GM19351 (cell line): Measurements from ENCODE around the gene CHST6.
"Not testable (repeated sequence)": the region's sequence is repeated elsewhere in the genome, so short reads cannot be mapped to it uniquely, and the experiment has no call there.

Experiments used
- ATAC-seq: cut with Tn5 transposase; IDR thresholded peaks from one replicate; pipeline ENCODE4 v1.9.1; 2021; ENCODE audit warnings: mild to moderate bottlenecking, moderate library complexity; ENCODE audit not compliant: unreplicated experiment

Gene CHST6

DNA sequence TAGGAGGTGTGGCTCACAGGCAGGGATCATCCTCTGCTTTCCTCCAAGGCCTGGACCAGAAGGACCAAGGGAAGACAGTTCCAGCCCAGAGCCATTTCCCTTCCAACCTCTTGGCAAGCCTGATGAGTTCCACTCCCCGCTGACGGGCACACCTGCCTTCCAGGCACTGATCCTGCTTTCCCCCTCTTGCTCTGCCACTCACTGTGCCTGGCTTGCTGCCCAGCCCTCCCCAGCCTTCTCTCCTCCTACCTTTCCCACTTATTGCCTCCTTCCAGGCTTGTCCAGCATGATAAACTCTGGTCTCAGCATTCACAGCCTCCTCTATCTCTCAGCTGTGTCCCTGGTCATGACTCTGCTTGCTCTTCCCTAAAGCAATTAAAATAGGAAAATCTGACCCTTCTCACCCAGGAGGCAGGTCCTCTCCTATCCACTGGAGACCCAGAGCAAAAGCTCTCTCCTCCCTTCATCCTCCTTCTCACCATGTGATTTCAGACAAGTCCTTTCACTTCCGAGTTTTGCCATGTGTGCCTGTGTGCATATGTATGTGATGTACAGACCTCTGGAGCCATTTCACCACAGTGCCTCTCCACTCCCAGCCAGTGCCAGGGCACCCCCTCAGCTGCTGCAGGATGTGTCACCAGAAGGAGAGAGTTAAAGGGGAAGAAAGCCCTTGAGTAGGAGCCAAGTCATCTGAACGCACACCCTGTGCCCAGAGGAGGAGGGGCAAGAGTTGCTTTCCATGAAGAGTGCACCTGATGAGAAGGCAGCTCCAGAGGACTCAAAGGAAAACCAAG is 17.4 kb downstream of the CHST6 start:
- ATAC-seq = no peak

DNA sequence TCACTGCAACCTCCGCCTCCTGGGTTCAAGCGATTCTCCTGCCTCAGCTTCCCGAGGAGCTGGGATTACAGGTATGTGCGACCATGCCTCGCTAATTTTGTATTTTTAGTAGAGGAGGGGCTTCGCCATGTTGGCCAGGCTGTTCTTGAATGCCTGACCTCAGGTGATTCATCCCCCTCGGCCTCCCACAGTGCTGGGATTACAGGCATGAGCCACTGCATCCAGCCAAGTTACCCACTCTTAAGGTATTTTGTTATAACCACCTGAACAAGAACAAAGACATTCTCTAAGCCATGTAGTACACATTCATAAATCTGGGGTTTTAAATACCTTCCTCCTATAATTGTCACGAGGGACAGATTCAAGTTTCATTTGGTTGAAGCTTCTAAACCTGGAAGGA is 18.4 kb downstream of the CHST6 start:
- ATAC-seq = no peak

DNA sequence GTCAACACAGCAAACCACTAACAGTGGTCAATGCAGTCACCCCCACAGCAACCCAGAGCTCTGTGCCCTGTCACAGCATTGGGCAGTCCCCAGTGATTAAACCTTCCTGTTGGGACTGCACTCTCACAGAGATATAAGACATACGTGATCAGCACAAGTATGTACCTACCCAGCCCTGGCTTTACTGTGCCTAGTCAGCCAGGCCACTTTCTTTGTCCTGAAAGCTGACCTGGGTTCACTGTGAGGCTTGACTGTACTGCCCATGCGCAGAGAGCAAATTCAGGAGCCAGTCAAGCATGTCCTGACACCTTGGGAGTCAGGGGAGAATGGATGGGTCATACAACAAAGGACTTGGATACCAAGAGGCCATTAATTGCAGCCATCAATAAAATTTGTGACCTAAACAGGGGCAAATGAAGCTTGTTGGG is 19.8 kb downstream of the CHST6 start:
- no peak for ATAC-seq

DNA sequence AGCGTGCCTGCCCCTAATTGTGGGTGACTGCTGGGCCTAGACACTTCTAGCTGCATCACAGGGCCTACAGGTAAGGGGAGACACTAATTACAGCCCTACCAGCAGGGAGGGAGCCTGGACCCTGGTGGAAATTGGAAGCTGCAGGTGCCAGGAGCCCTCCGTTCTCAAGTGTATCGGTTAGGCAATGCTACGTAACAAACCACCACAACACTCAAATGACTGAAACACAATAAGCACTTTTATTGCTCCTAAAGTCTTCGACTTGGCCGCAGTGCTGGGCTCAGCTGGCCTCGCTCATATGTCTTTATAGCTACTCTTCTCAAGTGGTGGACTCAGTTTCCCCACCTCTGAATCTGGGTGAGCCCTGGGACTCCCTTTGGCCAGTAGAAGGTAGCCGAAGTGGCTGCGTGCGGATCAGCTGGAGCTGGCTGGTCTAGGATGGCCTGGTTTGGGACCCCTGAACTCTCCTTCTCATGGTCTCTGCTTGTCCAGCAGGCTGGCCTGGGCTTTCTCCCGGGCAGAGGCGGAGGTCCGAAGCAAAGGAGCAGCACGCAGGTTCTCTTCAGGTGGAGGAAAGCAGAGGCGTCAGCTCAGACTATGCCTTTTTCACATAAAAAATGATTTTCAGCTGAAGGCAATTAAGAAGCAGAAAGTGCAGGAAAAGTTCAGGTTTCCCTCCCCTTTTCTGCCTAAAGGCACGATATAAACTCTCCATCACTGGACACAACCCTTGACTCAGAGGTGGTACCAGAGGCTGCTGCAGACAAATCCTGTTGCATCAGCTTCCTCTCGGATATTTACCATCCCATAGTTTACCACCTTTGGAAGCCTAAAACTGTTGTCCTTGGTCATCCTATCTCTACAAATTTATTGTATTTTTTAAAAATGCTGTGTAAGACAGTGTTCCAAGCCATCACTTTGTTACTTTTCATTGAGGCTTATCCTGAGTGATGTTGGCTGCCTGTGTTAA is 22.0 kb downstream of the CHST6 start:
- no peak for ATAC-seq

DNA sequence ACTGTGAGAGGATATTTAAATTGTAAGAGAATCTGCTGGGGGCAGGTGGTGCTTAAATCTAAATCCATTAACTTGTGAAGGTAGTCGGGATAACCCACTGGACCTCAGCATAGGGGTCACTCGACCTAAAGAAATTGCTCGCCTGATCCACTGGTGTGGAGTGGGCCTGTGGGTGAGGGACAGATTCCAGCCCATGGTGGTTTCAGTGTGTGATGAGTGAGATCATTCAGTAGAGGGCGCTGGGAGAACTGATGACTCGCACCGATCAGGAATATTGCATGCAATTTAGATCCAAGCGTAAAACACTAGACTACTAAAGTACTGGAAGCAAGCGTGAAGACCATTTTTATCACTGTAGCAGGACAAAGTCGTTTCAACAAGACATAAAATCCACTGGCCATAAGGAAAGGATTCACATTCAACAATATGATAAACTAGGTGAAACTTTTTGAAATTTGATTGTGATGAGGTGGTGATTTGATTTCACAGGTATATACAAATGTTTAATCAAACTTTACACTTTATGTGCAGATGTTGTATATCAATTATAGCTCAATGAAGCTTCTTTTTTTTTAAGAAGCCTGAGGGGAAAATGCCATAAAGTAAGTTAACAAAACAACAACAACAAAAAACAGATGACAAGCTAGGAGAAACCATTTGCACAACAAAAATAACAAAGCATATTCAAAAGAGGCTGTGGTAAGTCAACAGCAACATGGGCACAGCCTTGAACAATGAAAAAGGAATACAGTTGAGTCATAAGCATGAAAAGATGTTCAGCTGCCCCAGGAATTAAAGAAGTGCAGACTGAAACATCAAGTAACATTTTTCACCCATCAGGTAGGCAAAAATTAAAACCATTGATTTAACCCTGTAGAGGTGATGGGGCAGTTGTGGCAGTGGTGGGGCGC is 23.3 kb downstream of the CHST6 start:
- ATAC-seq = peak; percentile 79

DNA sequence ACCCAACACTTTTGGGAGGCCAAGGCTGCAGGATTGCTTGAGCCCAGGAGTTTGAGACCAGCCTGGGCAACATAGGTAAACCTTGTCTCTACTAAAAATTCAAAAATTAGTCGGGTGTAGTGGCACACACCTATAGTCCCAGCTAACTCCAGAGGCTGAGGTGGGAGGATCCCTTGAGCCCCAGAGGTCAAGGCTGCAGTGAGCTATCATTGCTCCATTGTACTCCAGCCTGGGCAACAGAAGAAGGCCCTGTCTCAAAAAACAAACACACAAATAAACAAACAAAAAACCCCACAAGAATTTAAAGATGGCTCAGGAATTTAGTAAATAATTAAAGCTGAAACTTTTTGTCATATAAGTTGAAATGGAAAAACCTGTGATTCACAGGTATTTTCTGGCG is 28.5 kb downstream of the CHST6 start:
- no peak for ATAC-seq

DNA sequence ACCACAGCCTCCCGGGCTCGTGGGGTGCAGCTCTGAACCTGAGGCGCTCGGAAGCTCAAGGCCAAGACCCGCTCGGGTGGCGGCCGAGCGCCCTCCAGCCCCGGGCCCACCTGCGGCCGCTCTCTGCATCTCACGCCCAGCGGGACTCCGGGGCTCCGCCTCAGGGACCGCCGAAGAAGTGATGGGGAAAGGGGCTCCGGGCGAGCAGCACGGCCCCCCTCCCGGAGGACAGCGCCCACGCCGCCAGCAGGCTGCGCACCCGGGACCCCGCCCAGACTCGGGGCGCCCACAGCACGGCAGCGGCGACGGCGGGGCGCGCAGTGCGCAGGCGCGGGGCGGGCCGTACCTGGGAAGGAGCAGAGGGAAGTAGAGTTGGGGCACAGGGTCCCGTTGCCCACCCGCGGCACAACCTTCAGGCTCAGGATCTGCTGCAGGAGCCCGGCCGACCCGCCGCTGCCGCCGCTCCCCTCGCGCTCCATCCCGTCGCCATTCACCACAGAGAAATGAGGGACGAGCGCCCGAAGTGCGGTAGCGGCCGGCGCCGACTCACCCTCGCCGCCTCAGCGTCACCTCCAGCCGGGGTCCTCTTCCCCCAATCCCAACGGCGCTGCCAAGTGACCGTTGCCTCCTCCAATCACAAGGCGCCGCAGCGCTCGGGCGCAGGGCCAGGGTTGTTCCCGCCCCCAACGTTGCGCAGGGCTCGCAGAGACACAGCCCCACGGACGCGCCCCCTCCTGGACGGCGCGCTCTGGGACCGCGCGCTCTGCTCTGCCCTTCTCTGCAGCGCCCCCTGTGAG is 30.9 kb downstream of the CHST6 start, which contains the start of gene TMEM170A:
Gene TMEM170A (minus strand): TSS at position 568 of the 797 bp plus-strand sequence. CDS start 89 bp downstream, at position 479.
- ATAC-seq = peak; percentile 84

DNA sequence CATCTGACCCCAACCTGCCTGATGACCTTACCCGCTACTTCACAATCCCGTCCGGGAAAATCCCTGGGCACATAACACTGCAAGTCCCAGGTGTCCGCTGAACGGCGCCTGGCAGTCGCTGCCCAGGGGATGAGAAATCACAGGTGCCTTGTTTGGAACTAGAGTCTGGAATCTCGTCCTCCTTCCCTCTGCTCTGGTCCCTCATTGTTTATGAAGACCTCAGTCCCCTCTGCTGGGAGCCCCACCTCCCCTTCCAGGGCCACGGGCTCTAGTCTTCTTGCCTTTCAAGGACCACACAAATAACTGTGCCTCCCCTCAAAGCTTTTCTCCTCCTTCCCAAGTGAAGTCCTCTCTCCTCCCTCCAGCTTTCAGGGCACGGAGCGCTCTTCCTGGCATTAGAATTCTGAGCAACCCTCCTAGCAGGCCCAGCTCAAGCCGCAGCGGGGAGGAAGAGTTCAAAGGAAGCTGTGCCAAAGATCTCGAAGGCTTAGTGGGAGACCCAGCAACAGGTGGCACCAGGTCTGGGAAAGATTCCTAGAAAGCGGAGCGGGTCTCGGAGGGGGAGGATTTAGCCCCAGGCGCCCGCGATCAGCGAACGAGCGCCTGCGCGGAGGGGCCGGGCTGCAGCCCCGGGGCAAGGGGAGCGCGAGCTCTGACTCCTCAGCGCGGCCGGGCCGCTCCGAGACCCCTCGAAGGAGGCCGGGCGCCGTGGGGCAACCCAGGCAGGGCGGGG is 31.7 kb downstream of the CHST6 start:
- peak; percentile 10 for ATAC-seq

DNA sequence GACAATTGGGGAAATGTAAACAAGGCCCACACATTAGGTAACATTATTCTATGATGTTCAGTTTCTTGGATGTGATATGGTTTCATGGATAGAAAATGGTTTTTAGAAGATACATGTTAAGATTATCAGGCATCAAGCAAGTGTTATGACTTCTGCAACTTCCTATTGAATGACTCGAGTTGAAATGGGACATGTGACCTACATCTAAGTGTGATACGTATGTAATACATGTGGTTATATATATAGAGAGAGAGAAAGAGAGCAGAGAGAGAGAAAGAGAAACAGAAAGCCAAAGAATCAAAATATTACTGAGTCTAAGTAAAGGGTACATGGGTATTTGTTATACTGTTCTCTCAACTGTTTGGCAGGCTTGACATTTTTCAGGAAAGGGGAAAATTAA is 32.4 kb downstream of the CHST6 start:
- ATAC-seq = peak; percentile 26

DNA sequence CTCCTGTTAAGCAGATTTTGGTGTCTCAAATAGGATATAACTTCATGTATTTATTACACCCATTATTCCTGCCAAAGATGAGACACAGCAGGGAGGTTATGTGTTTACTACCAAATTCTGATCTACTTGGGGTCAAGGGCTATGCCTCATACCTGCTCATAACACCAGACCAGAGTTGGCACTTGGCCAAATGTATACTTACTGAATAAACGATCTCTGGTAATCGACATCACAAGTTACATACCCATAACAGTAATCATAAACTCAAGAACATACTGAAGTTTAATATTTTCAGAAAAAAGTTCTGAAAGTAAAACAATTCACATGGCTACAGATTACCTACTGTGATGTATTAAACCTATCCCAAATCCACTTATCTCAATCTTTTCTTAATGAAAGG is 33.7 kb downstream of the CHST6 start:
- ATAC-seq = no peak

DNA sequence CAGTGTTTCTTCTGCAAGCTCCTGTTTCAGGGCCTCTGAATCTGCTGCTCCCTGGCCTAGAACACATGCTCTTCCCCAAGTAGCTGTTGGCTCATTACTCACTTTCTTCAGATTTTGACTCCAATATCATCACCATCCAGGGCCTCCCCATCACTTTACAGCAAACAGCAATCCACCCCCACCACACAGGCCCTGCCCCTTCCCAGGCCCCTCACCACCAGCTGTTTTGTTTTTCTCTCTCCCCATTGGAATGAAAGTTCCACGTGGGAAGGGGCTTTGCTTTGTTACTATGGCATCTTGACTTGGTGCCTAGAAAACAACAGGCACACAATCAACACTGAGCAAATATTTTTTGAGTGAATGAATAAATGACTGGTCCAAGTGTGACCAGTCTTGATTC is 34.8 kb downstream of the CHST6 start:
- no peak for ATAC-seq

DNA sequence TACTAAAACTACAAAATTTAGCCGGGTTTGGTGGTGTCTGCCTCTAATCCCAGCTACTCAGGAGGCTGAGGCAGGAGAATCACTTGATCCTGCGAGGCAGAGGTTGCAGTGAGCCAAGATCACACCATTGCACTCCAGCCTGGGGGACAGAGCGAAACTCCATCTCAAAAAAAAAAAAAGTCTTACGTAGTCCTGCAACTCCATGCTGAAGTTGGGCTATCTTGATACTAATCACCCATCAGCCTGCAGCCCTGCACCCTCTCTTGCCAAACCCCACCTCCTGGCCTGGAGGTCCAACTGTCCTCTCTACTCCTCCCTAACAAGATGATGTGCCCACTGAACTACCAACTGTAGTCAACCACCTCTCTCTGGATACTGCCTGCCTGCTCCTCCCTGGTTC is 35.5 kb downstream of the CHST6 start:
- ATAC-seq = no peak

DNA sequence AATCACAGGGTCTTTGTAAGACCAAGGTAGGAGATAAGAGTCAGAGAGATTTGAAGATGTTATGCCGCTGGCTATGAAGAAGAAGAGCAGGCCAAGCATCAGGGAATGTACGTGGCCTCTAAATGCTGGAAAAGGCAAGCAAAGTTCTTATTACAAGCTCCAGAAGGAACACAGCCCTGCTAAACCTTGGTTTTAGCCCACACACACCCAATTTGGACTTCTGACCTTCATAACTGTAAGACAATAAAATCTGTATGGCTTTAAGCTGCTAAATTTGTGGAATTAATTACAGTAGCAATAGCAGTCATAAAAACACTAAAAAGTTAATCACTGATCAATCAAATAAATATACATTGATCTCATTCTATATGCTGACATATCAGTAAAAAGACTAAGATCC is 36.8 kb downstream of the CHST6 start:
- no peak for ATAC-seq

DNA sequence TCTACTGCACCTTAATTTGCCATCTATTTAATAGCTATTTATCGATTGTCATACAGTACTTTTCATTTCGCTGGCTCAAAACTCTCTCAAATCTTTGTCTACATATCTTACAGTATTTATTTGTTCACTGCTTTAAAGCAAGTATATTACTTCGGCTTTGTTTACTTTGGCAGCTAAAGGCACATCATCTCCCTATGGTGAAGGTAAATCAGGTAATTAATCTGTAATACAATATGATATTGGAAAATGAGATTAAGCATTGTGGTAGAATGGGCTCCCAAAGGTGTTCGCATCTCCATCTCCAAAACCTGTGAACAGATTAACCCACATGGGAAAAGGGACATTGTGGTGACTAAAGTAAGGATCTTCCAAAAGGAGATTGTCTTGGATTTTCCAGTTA is 37.2 kb downstream of the CHST6 start:
- ATAC-seq = no peak

DNA sequence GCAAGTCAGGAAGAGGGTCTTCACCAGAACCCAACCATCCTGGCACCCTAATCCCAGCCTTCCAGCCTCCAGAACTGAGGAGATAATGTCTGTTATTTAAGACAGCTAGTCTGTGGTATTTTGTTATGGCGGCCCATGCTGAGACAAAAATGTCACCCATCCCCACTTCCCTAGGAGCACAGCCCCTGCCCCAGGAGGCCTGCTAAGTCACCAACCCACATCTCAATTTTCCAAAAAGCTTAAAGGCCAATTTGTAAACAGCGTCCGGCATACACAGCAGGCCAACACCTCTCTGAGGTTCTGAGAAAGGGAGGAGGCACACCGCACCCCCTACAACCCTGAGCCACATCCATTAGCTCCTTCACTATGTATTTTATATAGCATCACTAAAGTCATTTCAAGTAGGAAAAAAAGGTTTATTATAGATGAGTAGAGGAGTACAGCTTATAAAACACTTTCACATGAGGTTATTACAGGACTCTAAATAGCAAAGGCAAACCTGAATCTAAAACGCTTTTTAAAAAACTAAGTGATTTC is 37.7 kb downstream of the CHST6 start:
- ATAC-seq = no peak

DNA sequence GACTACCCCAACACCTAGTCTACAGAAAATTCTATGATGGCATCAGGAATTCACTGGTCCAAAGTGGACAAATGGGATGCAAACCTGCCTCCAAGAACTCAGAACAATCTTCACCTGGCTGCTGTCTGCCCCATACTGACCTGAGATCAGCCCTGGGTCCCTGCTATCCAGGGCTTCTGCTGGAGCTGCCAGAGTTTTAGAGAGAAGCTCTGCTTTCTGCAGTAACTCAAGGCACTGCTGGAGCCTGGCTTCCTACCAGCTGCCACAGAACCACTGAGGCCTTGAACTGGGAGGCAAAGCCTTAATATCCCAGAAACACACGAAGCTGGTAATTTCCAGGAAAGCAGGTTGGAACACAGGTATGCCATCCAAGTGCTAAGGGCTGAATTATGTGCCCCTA is 38.3 kb downstream of the CHST6 start:
- no peak for ATAC-seq

DNA sequence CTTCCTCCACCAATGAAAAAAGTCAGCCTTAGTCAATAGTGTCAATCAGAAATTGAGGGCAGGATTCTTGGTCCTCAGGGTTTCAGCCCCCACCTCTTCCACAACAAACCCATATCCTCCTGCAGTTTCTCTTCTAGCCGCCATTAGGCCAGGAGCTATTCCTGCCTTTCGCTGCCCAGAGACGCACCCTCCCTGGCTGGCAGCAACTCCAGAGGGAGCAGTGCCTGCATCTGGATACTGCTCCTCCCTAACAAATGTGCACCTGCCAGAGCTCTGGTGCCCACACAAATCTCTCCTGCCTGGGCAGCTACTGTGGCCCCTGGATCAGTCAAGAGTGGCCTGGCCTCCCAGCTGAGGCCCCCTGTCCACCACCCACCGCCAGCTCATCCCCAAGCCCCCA is 38.8 kb downstream of the CHST6 start:
- ATAC-seq = not testable (repeated sequence)

DNA sequence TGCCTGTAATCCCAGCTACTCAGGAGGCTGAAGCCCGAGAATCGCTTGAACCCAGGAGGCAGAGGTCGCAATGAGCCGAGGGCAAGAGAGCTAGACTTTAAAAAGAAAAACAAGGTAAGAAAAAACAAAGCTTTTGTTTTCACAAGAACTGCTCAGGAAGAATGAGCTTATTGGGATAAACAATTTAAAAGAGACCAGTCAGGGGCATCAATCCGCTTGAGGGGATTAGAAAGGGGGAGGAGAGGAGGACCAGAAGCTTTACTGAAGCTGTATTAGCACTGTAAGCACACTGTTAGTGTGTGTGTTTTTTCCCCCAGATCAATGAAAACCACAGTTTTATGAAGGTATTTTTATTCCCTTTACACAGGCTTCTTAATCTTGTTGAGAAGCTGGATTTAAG is 39.6 kb downstream of the CHST6 start:
- no peak for ATAC-seq
